GOT3 (cell line): ENCODE measurements around the gene KLK2.

Source experiments
- DNase-seq: peaks from one replicate; lab custom pipeline; 2025; ENCODE audit warnings: mixed read lengths; lab: John Stamatoyannopoulos, UW

KLK2 gene

DNA sequence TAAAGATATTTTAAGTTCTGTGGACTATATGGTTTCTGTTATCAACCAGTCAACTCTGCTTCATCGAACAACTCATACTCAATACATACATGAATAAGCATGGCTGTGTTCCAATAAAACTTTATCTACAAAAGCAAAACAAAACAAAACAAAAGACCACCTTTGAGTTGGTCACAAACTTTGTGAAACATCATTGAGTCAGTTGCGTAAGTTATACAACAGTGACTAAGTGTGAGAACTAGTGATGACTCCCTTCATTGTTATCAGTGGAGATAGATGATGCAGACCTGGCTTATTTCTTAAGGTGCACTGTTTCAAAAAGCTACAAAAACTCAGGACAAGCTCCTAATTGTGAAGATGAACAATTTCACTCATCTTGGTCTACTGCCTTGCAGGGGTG is 52.5 kb downstream of the KLK2 start:
- no peak for DNase-seq

- no peak for DNase-seq
Observed at GRCh38 chr19:50926144-50926543, 52.9 kb downstream of the KLK2 start.

DNA sequence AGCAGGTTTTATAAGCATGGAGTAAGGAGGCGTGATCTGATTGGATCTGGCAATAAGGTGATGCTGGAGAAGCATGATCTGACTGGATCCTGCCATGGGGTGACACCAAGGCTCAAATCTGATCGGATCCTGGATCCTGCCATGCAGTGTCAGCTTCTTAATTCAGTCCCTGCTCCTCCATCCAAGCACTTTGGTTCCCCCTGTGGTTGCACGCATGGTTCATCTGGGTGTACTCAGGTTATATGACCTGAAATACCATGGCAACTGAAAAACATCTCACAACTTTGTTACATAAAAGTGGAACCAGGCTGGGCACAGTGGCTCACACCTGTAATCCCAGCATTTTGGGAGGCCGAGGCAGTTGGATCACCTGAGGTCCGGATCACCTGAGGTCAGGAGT is 55.6 kb downstream of the KLK2 start:
- no peak for DNase-seq
